GM21360 (cell line): ENCODE data around the gene HSP90AA1.
"Not testable (repeated sequence)": the region's sequence is repeated elsewhere in the genome, so short reads cannot be mapped to it uniquely, and the experiment has no call there.

Experiments
- ATAC-seq: cut with Tn5 transposase; IDR thresholded peaks from one replicate; pipeline ENCODE4 v1.9.1; 2021; ENCODE audit warnings: mild to moderate bottlenecking, moderate library complexity; ENCODE audit not compliant: unreplicated experiment

Gene HSP90AA1

GRCh38 chr14:102095231-102095870 is 8.5 kb upstream of the HSP90AA1 start:
- ATAC-seq = no peak

DNA sequence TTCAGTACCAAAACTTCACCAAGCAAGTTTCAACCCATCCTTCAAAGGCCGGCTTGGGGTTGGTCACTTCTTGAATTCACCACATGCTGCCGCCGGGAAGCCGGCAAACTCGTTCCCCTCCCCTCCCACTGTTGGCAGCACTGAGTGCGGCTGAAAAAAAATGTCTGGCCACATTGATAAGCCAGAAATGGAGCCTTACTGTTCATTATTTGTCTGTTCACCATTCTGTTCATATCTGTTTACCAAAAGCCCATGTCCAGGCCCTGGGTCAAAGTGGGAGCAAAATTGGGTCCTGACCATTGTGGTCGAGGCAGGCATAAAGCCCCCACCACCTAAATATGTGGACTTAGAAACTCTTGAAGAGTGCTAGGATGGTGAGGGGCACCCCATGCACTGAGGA is 7.3 kb upstream of the HSP90AA1 start:
- ATAC-seq = no peak

DNA sequence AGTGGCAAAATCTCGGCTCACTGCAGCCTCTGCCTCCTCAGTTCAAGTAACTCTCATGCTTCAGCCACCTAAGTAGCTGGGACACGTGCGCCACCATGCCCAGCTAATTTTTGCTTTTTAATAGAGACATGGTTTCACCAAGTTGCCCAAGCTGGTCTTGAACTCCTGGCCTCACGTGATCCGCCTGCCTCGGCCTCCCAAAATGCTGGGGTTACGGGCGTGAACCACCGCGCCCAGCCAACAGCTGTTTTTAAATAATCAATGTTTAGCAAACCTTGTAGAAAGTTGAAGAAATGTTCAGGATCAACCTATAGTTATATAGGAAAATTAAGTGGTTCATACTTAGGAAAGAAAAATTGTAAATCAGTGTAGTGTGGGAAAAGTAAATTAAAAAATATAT is 6.0 kb upstream of the HSP90AA1 start:
- no peak for ATAC-seq

GRCh38 chr14:102090713-102091112 is 3.9 kb upstream of the HSP90AA1 start:
- no peak for ATAC-seq

DNA sequence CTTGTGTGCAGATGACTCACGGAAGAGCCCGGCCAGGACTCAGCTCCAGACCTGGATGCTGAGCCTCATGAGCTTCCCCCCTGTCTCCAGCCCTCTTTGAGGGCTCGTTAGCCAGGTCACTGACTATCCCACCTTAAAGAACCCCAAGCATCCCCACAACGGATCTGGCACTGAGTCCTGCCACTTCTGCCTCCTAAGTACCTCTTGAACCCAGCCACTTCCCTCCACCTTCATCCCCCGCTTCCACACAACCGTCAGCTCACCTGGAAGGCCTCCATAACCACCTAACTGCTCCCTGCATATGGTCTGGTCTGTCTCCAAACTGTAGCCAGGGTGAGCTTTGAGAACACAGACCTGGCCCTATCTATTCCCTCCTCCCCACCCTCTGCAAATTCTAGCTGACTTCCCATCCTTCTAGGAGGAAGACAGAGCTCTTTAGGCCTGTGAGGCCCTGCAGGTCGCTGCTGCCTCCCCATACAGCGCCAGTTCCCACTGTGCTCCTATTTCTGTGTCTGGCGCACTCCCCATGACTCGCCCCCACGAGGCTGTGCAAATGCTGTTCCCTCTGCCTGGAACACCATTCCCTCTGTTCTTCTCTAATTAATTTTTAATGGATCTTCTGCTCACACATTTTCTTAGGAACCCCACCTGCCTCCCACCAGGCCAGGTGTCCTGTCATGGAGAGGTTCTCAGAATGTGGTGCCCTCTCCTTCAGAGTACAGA is 2.9 kb upstream of the HSP90AA1 start:
- no peak for ATAC-seq

DNA sequence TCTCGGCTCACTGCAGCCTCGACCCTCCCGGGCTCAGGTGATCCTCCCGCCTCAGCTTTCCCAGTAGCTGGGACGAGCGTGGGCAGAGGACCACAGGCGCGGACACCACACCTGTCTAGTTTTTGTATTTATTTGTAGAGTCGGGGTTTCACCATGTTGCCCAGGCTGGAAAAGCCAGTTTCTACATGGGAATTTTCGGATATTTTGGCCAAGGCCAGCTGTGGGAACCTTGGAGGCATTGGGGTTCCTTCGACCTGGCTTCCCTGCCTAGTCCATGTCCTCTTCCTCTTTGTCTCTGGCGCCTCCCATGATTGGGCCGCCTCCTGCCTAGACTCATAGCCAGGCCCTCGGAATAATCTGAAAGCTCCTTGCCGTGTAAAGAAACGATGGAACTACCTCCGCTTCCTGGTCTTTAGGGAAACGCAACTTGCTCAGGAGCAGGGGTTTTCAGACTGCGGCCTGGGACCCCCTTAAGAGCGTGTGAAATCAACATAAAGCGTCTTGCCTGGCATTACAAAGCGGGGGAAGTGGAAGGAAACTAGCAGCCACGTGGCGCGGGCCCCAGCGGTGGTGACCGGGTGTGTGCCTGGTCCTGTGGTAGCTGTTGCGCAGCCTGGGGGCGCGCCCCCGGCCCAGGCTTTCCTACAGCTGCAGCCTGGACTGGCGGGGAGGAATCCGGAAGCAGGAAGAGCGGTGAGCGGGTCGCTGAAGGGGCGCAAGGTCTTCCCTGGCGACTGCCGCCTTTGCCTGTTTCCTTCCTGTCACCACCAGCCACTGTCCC is 1.4 kb upstream of the HSP90AA1 start:
- ATAC-seq = no peak

- ATAC-seq = no peak
Measured at GRCh38 chr14:102087762-102088011, 843 bp upstream of the HSP90AA1 start.

DNA sequence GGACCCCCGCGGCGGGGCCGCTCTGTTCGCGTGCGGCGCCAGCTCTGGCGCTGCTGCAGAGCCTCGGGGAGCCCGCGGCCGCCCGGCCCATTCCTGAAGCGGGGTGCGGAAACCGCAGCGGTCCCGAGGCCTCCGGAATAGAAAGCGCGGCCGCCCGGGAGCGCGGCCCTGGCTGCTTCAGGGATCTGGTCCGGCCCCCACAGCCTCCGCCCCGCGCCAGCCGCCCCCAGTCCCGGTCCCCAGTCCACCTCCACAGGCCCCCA is 204 bp downstream of the HSP90AA1 start:
- no peak for ATAC-seq

DNA sequence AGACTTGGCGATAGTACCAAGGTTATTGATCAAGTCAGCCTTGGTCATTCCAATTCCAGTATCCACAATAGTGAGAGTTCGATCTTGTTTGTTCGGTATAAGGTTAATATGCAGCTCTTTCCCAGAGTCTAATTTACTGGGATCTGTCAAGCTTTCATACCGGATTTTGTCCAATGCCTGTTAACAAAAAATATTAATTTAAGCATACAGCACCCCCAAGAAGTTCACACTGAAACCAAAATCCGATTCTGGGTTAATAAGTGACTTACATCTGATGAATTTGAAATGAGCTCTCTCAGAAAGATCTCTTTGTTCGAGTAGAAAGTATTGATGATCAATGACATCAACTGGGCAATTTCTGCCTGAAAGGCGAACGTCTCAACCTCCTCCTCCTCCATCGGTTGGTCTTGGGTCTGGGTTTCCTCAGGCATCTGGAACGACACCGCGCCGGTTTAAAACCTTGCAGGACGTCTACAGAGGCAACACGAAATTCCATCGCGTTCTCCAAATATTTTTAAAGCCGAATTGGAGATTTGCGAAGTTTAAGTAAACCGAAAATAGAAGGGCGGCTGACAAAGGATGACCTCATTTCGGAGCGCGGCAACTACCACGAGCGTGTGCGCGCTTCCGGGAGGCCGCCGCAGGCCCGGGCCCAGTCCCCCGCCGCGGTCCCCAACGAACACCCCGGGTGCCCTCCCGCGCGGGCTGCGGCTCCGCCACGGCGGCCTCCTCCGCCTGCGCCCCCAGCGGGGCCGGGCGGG is 716 bp downstream of the HSP90AA1 start:
- peak; percentile 15 for ATAC-seq

GRCh38 chr14:102085488-102085887 is 1.4 kb downstream of the HSP90AA1 start:
- ATAC-seq = no peak

DNA sequence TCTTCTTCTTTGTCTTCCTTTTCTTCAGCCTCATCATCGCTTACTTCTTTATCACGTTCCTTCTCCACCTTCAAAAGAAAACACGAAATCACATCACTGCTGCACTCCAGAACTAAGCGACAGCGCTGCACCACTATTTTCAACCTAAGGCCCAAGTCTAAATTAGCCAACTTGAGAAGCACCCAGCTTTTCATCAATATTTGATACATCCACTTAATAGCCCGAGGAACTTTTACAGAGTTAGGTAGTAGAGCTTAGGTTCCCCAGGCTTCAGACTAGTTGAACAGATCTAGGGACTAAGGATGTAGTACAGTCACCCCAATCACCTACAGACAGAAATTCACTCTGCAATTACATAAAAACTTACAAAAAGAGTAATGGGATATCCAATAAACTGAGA is 1.9 kb downstream of the HSP90AA1 start:
- no peak for ATAC-seq

DNA sequence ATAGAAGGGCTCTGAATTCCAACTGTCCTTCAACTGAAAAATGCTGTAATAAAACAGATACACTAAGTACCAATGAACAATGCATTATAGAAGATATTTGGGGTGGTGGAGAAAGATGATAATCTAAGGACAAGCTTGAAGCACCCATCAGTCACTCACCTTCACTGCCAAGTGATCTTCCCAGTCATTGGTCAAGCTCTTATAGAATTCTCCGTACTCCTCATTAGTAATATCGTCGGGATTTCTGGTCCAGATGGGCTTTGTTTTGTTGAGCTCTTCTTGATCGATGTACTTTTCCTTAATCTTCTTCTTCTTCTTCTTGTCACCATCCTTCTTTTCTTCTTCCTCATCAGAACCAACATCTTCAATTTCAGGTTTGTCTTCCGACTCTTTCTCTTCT is 2.3 kb downstream of the HSP90AA1 start:
- not testable (repeated sequence) for ATAC-seq

DNA sequence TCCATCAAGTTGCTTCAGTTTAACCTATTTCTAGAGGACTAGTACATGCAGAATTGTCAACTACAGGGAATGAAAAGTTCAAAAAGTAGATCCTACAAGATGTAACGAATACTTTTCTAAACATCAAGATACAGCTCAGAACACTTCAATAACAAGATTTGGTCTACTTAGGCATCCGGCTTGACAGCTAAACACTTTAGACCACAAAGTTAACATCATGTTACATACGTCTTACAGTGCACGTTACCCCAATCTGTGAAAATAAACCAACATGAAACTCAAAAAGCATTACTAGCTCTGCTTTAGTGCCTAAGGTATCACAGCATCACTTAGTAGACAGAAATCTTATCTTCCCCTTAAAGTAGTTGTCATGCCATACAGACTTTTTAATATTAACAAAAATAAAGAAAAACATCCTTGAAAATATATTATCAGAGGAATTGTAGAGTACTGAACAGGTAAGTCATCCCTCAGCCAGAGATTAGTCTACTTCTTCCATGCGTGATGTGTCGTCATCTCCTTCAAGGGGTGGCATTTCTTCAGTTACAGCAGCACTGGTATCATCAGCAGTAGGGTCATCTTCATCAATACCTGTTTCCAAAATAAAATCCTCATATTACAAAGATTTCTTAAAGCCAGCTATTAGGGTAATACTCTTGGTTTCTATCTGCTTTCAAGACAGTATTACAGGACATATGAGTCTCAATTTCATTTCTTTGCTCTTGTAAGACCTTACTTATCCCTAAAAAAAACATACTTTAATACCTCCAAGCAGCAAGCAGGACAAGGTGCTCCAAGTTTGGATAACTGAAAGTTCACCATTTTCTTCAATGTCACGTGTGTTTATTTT is 5.4 kb downstream of the HSP90AA1 start:
- no peak for ATAC-seq

- no peak for ATAC-seq
Measured at GRCh38 chr14:102080183-102081080, 6.4 kb downstream of the HSP90AA1 start.

- ATAC-seq = no peak
Measured at GRCh38 chr14:102079700-102079979, 7.2 kb downstream of the HSP90AA1 start.

- ATAC-seq = no peak
Measured at GRCh38 chr14:102078831-102079699, 7.8 kb downstream of the HSP90AA1 start.

DNA sequence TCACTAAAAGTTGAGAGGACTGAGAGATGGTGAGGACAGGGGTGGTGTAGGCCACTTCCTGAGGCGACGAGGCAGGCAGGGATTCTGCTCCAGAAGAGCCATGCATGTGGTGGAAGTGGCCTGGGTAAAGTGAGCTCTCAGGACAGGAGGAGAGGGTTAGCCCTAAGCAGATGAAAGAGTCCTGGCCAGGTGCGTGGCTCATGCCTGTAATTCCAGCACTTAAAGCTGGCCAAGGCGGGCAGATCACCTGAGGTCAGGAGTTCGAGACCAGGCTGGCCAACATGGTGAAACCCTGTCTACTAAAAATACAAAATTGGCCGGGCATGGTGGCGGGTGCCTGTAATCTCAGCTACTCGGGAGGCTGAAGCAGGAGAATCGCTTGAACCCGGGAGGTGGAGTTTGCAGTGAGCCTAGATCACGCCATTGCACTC is 8.5 kb downstream of the HSP90AA1 start:
- not testable (repeated sequence) for ATAC-seq

- no peak for ATAC-seq
Measured at GRCh38 chr14:102077382-102077709, 9.5 kb downstream of the HSP90AA1 start.

GRCh38 chr14:102075155-102075554 is 11.7 kb downstream of the HSP90AA1 start:
- ATAC-seq = no peak
